ENCODE measurements around the gene ADPGK.
"Not testable (repeated sequence)": the region's sequence is repeated elsewhere in the genome, so short reads cannot be mapped to it uniquely, and the experiment has no call there.

DNA sequence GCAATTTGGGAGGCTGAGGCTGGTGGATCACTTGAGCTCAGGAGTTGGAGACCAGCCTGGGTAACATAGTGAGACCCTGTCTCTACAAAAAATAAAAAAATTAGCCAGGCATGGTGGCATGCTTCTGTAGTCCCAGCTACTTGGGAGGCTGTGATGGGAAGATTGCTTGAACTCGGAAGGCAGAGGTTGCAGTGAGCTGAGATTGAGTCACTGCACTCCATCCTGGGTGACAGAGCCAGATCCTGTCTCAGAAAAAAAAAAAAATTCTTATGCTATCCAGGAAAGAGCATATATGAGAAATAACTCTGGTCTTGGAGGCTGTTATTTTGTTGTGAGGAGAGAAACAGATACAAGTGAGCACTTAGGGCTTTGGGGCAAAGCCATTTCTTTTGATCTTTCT lies 55.3 kb downstream of the ADPGK start:
- TF ChIP-seq POLR2A, CTCF (IDR thresholded peaks at IDR 0.05): not testable (repeated sequence)

All from thyroid gland (tissue), 4 donors.